NOMO-1 (cell line): ENCODE data around the gene GXYLT2.

Experiments
- DNase-seq, 2 experiments: peaks; one replicate each; lab custom pipeline; 2025; ENCODE audit not compliant: unreplicated experiment in 2 of 2; lab: John Stamatoyannopoulos, UW

Gene GXYLT2

GRCh38 chr3:72887705-72888545 is at the start of gene GXYLT2:
TSS of gene GXYLT2 (plus strand) at chr3:72888046. CDS start at chr3:72888234, 188 bp downstream.
- peak; percentile 37 to 61 for DNase-seq

- peak; percentile 71 to 82 for DNase-seq
Observed at GRCh38 chr3:72839057-72839456, 48.8 kb upstream of the GXYLT2 start.

- DNase-seq, result no peak
Observed at GRCh38 chr3:72844436-72844993, 43.3 kb upstream of the GXYLT2 start.

- DNase-seq, result no peak
Observed at GRCh38 chr3:72846166-72846565, 41.7 kb upstream of the GXYLT2 start.

- DNase-seq, result no peak
Observed at GRCh38 chr3:72847282-72847681, 40.6 kb upstream of the GXYLT2 start.

GRCh38 chr3:72847751-72848702 is 39.8 kb upstream of the GXYLT2 start, which contains the start of gene SHQ1:
TSS of gene SHQ1 (minus strand) at chr3:72848445. CDS start at chr3:72848340, 105 bp downstream.
- peak; percentile 90 to 91 for DNase-seq

GRCh38 chr3:72848703-72849081 is 39.2 kb upstream of the GXYLT2 start:
- DNase-seq, result peak in 1 of 2 experiments; percentile 65

- no peak for DNase-seq
Observed at GRCh38 chr3:72855001-72855400, 32.8 kb upstream of the GXYLT2 start.

GRCh38 chr3:72860053-72860452 is 27.8 kb upstream of the GXYLT2 start:
- no peak for DNase-seq

- DNase-seq, result no peak
Observed at GRCh38 chr3:72860846-72861245, 27.0 kb upstream of the GXYLT2 start.

GRCh38 chr3:72862314-72863090 is 25.3 kb upstream of the GXYLT2 start:
- DNase-seq, result no peak

- DNase-seq, result no peak
Observed at GRCh38 chr3:72872183-72872582, 15.7 kb upstream of the GXYLT2 start.

GRCh38 chr3:72887343-72887704 is 522 bp upstream of the GXYLT2 start:
- DNase-seq, result no peak

GRCh38 chr3:72888546-72889309 is 882 bp downstream of the GXYLT2 start:
- no peak for DNase-seq

GRCh38 chr3:72889310-72890165 is 1.7 kb downstream of the GXYLT2 start:
- no peak for DNase-seq

- no peak for DNase-seq
Observed at GRCh38 chr3:72890166-72890925, 2.5 kb downstream of the GXYLT2 start.

- no peak for DNase-seq
Observed at GRCh38 chr3:72891053-72891855, 3.4 kb downstream of the GXYLT2 start.
